AG09309 (cell line): ENCODE results near the gene ATP5ME.

Experiments used
- DNase-seq: peaks from one replicate; pipeline ENCODE4 v3.0.0-alpha.2; 2010; ENCODE audit warnings: low read depth
- H3K4me3 ChIP-seq: 2 replicates; pipeline ENCODE4 v1.5.1; 2011; ENCODE audit warnings: mild to moderate bottlenecking, low read depth, low read length, moderate library complexity; ENCODE audit not compliant: control insufficient read depth
- CTCF ChIP-seq: IDR thresholded peaks from 2 replicates; pipeline ENCODE4 v1.5.1; 2011; ENCODE audit warnings: mild to moderate bottlenecking, low read depth, low read length, inconsistent platforms; ENCODE audit not compliant: insufficient read depth, control insufficient read depth; ENCODE audit errors: missing control alignments

The ATP5ME gene

DNA sequence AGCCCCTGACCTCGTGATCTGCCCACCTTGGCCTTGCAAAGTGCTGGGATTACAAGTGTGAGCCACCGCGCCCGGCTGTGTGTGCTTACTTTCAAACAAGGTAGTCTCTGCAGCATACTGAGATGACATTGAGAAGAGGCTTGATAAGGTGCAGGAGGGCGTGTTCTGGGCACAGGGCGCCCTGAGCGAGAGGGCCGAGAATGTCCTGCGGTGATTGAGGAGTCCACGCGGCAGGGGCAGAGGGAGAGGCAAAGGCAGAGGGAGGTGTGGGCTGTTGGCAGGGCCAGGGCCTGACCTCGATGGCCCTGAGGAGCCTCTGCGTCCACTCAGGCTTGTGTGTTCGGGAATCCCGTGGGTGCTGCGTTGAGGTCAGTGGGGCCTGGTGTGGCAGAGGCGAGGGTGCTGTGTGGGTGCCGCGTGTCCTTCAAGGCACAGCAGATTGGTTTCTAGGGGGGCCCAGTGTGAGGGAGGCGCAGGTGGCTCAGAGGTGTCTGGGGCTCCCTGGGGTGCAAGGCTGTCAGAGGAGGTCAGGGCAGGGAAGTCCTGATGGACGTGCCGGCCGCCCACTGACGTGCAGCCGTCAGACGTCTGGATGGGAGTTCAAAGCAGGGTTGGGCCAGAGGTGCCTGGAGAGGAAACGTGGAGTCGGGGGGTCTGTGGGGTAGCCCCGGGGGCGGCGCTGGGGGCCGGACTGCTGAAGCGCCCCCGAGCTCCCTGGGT lies 43.7 kb upstream of the ATP5ME start:
- no peak overlapping the region for H3K4me3 ChIP-seq
- no peak for TF ChIP-seq CTCF
- no peak for DNase-seq

DNA sequence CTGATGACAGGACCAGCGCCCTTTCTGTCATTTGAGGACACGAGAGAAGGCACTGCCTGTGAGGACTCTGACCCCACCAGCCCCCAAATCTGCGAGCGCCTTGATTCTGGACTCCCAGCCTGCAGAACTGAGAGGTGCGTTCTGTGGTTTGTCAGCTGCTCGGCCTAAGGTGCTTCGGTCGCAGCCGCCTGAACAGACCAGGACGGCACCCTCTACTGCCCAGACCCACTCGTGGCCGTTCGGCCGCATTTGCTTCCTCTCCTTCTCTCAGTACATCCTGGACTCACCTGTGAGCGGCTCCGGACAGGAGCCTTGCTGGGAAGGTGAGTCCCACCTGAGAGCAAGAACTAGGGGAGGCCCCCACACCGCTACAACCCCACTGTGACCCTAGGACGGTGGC lies 40.0 kb upstream of the ATP5ME start:
- H3K4me3 ChIP-seq: no peak overlapping the region
- TF ChIP-seq CTCF: no peak
- no peak for DNase-seq

DNA sequence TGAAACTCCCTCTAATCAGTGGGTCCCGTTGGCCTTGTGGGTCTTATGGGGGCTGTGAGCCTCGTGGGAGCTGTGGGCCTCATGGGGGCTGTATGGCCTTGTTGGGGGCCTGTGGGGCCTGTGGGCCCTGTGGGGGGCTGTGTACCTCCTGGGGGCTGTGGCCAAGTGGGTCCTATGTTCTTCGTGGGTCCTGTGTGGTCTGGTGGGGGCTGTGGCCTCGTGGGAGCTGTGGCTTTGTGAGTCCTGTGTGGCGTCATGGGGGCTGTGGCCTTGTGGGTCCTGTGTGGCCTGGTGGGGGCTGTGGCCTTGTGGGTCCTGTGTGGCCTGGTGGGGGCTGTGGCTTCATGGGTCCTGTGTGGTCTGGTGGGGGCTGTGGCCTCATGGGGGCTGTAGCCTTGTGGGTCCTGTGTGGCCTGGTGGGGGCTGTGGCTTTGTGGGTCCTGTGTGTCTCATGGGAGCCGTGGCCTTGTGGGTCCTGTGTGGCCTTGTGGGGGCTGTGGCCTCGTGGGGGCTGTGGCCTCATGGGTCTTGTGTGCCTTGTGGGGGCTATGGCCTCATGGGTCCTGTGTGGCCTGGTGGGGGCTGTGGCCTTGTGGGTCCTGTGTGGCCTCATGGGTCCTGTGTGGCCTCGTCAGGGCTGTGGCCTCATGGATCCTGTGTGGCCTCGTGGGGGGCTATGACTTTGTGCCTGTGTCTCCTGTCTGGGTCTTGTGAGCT lies 39.0 kb upstream of the ATP5ME start:
- no peak for DNase-seq
- no peak for TF ChIP-seq CTCF

GRCh38 chr4:712093-712492 lies 38.0 kb upstream of the ATP5ME start:
- DNase-seq: no peak
- TF ChIP-seq CTCF: no peak
- no peak overlapping the region for H3K4me3 ChIP-seq

More for the DNA sequence above, 39.0 kb upstream of the ATP5ME start:
- H3K4me3 ChIP-seq: no peak overlapping the region

GRCh38 chr4:710916-711315 lies 36.8 kb upstream of the ATP5ME start:
- no peak for TF ChIP-seq CTCF
- no peak for DNase-seq
- no peak overlapping the region for H3K4me3 ChIP-seq

DNA sequence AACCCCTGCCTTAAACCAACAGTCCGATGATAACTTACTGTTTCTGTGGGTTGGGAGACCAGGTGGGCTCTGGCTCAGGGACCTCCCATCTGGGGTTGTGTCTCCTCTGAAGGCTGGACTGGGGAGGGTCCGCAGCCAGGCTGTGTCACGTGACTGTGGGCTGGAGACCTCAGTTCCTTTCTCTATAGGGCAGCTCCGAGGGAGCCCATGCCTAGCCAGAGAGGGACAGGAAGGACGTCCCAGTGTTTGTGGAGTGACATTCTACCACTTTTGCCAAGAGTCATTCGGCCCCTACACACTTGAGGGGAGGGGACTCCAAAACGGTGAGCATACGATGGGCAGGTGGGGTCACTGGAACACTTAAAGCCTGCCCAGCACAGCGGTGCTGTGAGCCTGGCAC lies 36.0 kb upstream of the ATP5ME start:
- no peak overlapping the region for H3K4me3 ChIP-seq
- TF ChIP-seq CTCF: no peak
- no peak for DNase-seq

- H3K4me3 ChIP-seq: no peak overlapping the region
- no peak for TF ChIP-seq CTCF
Measured at GRCh38 chr4:709348-709747, 35.3 kb upstream of the ATP5ME start.

More at GRCh38 chr4:709348-709747, 35.3 kb upstream of the ATP5ME start:
- DNase-seq: no peak
